Midbrain (tissue), 1 donor: Measurements from ENCODE around the gene RPS6KA5.
"Not testable (repeated sequence)": the region's sequence is repeated elsewhere in the genome, so short reads cannot be mapped to it uniquely, and the experiment has no call there.

ENCODE experiments used
- DNase-seq: peaks from one replicate; lab custom pipeline; 2025; lab: John Stamatoyannopoulos, UW

Gene RPS6KA5

GRCh38 chr14:91029456-91030217 lies 30.8 kb downstream of the RPS6KA5 start:
- DNase-seq = no peak

GRCh38 chr14:91027561-91027960 lies 32.9 kb downstream of the RPS6KA5 start:
- DNase-seq = no peak

- DNase-seq = not testable (repeated sequence)
Measured at GRCh38 chr14:91022622-91023028, 37.8 kb downstream of the RPS6KA5 start.

GRCh38 chr14:91021991-91022621 lies 38.3 kb downstream of the RPS6KA5 start:
- DNase-seq = no peak

- DNase-seq = no peak
Measured at GRCh38 chr14:91021115-91021514, 39.3 kb downstream of the RPS6KA5 start.

GRCh38 chr14:91019673-91020072 lies 40.8 kb downstream of the RPS6KA5 start:
- DNase-seq = no peak

- DNase-seq = no peak
Measured at GRCh38 chr14:91018481-91018880, 42.0 kb downstream of the RPS6KA5 start.

- no peak for DNase-seq
Measured at GRCh38 chr14:91016800-91017410, 43.5 kb downstream of the RPS6KA5 start.

GRCh38 chr14:91015435-91015834 lies 45.0 kb downstream of the RPS6KA5 start:
- DNase-seq = no peak

- no peak for DNase-seq
Measured at GRCh38 chr14:91012045-91012444, 48.4 kb downstream of the RPS6KA5 start.

- DNase-seq = no peak
Measured at GRCh38 chr14:91010153-91010533, 50.3 kb downstream of the RPS6KA5 start.

- DNase-seq = peak; percentile 32
Measured at GRCh38 chr14:91009501-91010152, 50.8 kb downstream of the RPS6KA5 start.

- DNase-seq = no peak
Measured at GRCh38 chr14:91008759-91009409, 51.6 kb downstream of the RPS6KA5 start.

GRCh38 chr14:91005716-91006115 lies 54.7 kb downstream of the RPS6KA5 start:
- no peak for DNase-seq

- DNase-seq = no peak
Measured at GRCh38 chr14:91004987-91005386, 55.5 kb downstream of the RPS6KA5 start.

- DNase-seq = peak; percentile 68
Measured at GRCh38 chr14:90999299-90999698, 61.1 kb downstream of the RPS6KA5 start.

GRCh38 chr14:90996967-90997366 lies 63.5 kb downstream of the RPS6KA5 start:
- DNase-seq = no peak

GRCh38 chr14:90995785-90996184 lies 64.7 kb downstream of the RPS6KA5 start:
- DNase-seq = no peak

- DNase-seq = no peak
Measured at GRCh38 chr14:90993792-90994191, 66.6 kb downstream of the RPS6KA5 start.

GRCh38 chr14:90991690-90992443 lies 68.6 kb downstream of the RPS6KA5 start:
- DNase-seq = no peak

GRCh38 chr14:90990141-90990540 lies 70.3 kb downstream of the RPS6KA5 start:
- DNase-seq = no peak
